HG03342 (cell line): ENCODE results near the gene NFRKB.

Experiments
- ATAC-seq: cut with Tn5 transposase; IDR thresholded peaks from one replicate; pipeline ENCODE4 v1.9.1; 2021; ENCODE audit warnings: mild to moderate bottlenecking, moderate library complexity; ENCODE audit not compliant: unreplicated experiment

Gene NFRKB

DNA sequence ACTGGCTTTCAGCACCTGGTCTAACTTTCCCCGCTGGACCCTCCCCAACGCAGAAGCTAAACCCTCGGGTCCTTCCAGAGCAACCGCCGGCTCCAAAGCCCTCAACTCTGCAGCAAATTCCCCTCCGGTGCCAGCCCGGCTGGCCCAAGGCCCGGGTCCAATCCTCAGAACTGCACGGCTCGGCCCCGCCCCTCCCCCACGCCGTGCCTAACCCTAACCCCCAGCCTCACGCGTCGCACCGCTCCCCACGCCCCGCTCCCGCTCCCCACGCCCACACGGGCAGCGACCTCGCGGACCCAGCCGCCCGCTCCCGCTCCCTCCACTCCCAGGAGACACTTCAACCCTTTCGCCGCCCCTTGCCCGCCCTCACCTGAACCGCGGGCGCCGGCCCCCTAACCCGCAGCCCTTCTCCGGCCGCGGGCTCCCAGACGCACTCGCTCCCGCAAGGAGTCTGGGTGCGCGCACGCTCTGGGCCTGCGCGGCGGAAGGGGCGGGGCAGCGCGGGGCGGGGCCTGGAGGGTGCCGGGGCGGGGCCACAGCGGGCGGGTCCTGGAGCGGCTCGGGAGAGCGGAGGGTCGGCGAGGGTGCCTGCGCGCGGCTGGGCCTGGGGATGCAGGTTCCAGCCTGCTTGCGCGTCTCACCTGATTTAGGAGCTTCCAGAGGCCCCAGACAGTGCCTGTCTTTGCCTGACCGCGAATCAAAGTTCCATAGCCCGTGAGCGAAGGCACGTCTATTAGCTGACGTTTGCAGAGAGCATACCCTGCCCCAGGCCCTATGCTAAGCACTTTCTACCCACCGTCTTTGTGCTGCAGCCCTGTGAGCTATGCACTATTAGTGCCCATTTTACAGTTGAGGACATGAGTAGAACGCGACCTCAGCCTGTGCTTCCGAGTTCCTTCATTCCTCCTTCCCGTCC, at the start of gene NFRKB:
TSS of gene NFRKB (minus strand) at position 453 of the 916 bp plus-strand sequence. CDS start 2,729 bp downstream, outside the sequence.
- peak; percentile 94 for ATAC-seq

GRCh38 chr11:129944696-129945095, 49.3 kb upstream of the NFRKB start:
- ATAC-seq, result no peak

- ATAC-seq, result no peak
Measured at GRCh38 chr11:129943036-129943435, 47.7 kb upstream of the NFRKB start.

DNA sequence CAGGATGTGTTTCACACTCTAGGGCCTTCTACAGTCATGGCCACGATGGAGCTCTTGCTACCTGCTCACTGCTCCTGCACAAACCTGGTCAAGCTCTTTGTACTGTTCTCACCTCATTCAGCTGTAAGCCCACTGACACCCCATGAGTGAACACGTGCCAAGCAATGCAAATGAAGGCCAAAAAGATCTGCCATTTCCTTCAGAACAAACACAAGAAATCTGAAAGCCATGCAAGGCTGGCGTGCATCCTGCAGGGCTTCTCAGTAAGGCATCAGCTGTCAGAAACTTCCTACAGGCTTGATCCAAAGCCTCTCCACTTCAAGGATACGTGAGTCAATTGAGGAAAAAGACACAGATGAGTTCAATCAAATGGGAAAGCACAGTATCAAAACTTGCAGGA, 44.1 kb upstream of the NFRKB start:
- ATAC-seq, result no peak

GRCh38 chr11:129938764-129939163, 43.4 kb upstream of the NFRKB start:
- no peak for ATAC-seq

GRCh38 chr11:129937592-129938238, 42.3 kb upstream of the NFRKB start:
- ATAC-seq, result no peak

- ATAC-seq, result no peak
Measured at GRCh38 chr11:129935723-129936122, 40.3 kb upstream of the NFRKB start.

DNA sequence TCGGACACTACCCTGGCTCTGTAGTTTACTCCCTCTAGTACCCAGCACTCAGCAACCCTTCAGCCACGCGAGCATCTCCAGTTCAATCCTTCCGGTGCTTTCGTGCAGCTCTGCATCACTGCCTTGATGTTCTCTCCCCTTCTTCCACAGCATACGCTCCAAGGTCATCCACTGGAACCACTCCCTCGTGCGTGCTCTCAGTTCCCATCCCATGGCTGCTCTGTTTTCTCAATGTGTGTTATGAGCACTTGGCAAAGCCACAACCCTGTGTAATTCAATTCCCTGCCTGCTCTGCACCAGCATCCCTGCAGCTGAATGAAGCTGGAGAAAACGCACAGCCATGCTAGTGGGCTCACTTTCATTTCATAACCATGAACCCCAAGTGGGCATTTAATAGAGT, 38.5 kb upstream of the NFRKB start:
- ATAC-seq, result no peak

DNA sequence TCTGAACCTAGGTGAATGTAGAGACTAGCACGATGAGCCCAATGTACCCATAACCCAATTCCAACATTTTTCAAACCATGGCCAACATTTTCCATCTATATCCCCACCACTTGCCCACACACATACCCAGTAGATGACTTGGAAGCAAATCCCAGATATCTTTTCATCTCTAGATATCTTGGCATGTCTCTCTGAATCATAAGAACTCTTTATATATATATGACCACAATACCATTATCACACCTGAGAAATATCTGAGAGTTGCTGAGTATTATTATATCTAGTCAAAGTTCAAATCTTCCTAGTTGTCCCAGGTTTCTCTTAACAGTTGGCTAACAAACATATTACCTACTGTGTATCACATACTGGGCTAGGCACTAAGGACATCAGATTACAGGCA, 37.9 kb upstream of the NFRKB start:
- ATAC-seq, result no peak

GRCh38 chr11:129932381-129933067, 37.1 kb upstream of the NFRKB start:
- ATAC-seq, result no peak

DNA sequence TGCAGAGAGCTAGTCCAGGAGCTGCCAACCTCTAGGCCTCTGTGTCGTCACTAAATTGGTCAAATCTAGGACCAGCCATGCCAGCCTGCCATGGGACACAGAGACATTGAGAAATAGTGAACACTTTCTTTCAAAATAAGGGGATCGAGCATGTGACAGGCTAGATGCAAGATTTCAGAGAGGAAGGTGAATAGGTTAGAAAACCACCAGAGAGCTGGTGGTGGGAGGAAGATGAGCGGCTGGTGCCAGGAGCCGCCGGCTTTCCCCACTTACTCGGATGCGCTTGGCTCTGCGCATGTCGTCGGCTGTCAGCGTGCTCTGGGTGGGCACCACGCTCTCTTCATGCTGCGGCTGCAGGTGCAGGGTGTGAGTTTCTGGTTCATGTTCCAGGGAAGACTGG, 35.4 kb upstream of the NFRKB start:
- ATAC-seq, result no peak

DNA sequence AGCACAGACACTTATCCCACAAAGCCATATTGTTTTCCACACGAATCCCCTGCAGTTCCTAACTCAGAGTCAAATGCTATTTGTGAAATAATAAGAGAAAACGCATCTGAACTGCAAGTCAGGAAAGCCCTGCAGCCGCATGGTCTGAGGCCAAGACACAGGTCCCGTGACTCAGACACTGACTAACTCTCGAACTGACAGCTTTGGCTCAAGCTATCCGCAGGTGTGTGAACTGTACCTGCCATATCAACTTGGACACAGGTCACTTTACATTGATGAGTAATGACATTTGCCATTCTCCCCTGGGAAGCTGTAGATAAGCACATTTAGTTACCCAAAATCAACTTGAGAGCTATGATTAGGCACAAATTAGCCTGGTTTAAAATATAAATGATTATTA, 34.9 kb upstream of the NFRKB start:
- no peak for ATAC-seq

DNA sequence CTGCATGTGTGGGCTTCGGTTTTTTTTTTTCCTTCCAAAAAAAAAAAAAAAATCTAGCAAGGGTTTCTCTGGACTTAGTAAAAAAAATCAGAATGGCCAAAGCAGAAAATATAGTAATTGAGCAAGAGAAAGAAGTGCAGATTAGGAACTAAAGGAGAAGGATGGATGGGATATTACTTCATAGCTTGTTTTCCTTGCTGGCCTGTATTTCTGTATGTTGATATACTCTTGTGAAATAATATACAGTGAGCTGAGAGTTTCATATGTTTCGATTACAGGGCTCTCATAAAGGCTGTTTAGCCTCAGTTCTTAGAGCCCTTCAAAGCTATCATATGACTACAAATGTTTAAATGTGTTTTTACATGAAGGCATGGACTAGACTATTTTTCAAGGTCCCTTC, 34.3 kb upstream of the NFRKB start:
- no peak for ATAC-seq

DNA sequence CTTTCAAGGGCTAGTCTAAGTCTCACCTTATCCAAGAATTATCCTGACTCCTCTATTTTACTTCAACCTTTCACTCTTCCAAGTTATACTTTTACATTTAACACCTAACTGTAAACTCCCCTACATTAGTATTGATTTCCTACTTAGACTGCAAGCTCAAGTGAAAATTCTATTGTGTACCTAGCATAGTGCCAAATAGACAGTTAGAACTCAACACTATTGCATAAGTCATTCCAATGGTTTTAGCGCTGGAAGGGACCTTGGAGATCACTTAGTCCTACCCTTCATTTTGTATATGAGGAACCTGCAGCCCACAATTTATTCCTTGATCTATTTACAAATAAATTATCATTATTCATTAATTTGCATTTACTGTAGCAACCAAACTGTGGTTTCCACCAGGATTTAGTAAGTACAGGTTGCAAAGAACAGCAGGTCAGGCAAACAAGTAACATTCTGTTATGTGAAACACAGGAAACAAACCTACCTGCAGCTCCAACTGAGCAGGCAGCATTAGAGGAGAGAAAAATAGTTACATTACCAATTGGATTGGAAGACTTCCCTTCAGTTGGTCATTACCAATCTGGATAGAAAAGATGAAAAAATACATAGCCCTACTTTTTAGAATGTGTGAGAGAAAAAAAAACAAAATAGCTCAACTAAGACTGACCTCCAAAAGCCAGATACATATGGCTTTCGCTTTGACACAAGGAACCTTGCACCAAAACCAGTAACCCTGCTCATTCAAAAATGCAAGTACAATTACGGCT, 33.7 kb upstream of the NFRKB start:
- no peak for ATAC-seq

- no peak for ATAC-seq
Measured at GRCh38 chr11:129922674-129923073, 27.3 kb upstream of the NFRKB start.

- ATAC-seq, result no peak
Measured at GRCh38 chr11:129918361-129918760, 23.0 kb upstream of the NFRKB start.

DNA sequence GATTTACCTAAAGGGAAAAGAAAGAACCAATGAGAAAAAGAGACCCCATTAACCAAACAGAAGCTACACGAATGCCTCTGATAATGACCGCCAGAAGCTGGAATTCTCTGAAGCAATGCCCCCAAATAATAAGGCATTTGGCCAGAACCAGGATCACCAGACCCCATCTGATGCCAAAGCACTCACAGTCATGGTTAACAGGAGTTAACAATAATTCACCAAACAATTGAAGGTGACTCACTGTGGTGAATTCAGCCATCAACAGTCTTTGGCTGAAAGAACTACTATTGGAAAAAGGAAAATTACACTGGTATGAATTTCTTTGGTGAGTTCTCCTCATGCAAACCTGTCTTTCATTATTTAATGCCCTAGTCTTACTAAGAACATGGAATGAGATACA, 21.9 kb upstream of the NFRKB start:
- ATAC-seq, result no peak

GRCh38 chr11:129911298-129911697, 15.9 kb upstream of the NFRKB start:
- no peak for ATAC-seq

GRCh38 chr11:129910360-129910759, 15.0 kb upstream of the NFRKB start:
- ATAC-seq, result no peak

DNA sequence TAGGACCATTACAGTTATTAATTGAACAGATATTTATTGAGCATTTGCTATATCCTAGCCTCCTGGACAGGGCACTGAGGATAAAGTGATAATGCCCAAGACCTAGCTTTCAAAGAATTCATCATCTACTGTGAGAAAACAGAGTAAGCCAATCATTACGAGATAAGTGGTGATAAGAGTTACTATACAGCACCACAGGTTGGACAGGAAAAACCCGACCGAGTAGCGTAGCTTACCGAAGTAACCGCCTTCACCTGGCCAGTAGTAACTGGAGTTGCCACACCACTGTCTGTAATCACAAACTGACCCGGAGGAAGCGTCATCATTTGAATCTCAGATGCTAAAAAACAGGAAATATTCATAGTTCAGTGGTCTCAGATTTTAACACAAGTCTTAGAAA, 10.0 kb upstream of the NFRKB start:
- ATAC-seq, result no peak

DNA sequence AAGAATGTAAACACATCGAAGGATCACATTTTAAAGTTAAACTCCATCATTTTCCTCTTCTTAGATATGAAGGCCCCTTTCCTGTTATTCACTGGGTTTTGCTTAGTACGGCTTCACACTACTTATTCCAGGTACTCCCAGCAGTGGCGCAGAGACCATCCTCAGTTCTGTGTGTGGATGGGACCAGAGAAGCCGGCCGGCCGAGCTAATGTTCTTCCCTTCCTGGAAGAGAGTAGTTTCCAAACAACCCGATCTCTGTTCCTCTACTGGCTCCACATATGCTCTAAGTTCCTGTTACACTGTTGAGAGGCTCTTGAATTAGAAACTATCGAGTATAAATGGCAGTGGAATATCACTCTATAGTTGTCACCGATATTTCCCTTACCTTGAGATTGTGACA, 684 bp upstream of the NFRKB start:
- no peak for ATAC-seq
